HEK293T (cell line): Measurements from ENCODE around the gene TMEM178B.
"Not testable (repeated sequence)": the region's sequence is repeated elsewhere in the genome, so short reads cannot be mapped to it uniquely, and the experiment has no call there.

ENCODE experiments used
- FOXK2 ChIP-seq: fragments of 450-650 bp; IDR thresholded peaks from 2 replicates; pipeline ENCODE4 v1.6.1; 2016; ENCODE audit warnings: mild to moderate bottlenecking
- NFRKB ChIP-seq: fragments of 450-650 bp; IDR thresholded peaks from 2 replicates; pipeline ENCODE4 v1.6.1; 2016; ENCODE audit warnings: mild to moderate bottlenecking, moderate library complexity
- SP1 ChIP-seq: fragments of 450-650 bp; IDR thresholded peaks from 2 replicates; pipeline ENCODE4 v1.6.1; 2017
- TARDBP ChIP-seq: fragments of 450-650 bp; IDR thresholded peaks from 2 replicates; pipeline ENCODE4 v1.6.1; 2016

GRCh38 chr7:141177120-141177519, 103.3 kb downstream of the TMEM178B start:
- not testable (repeated sequence) for TF ChIP-seq NFRKB, TARDBP, FOXK2, SP1
